Brain microvascular endothelial cell (primary cell): ENCODE measurements around the gene ISOC1.

ENCODE experiments used
- DNase-seq: peaks from one replicate; pipeline ENCODE4 v3.0.0-alpha.2; 2020
- H3K27ac ChIP-seq: fragments of 250-450 bp; sonication (Bioruptor Pico); 2 replicates; pipeline ENCODE4 v1.5.1; 2020; ENCODE audit warnings: mild to moderate bottlenecking, moderate library complexity
- H3K27me3 ChIP-seq: fragments of 250-450 bp; sonication (Bioruptor Pico); replicated peaks from 2 replicates; pipeline ENCODE4 v1.5.1; 2020; ENCODE audit warnings: mild to moderate bottlenecking
- H3K36me3 ChIP-seq: fragments of 250-450 bp; sonication (Bioruptor Pico); replicated peaks from 2 replicates; pipeline ENCODE4 v1.5.1; 2020; ENCODE audit warnings: mild to moderate bottlenecking
- H3K4me3 ChIP-seq: 2 replicates; pipeline ENCODE4 v1.5.1; 2011; ENCODE audit warnings: low read depth, mild to moderate bottlenecking, control low read depth, low read length, moderate library complexity
- in situ Hi-C: cut with HindIII; loops from 2 replicates; pipeline ENCODE4 v1.10.0; 2017; ENCODE audit warnings: low sequenced_read_pairs, low pct_ligation_motif_present
- TF ChIP-seq, protein P1 (sequence below): IDR thresholded peaks from 2 replicates; pipeline ENCODE4 v1.5.1; 2011; ENCODE audit warnings: low read depth, mild to moderate bottlenecking, moderate library complexity, low read length, control low read depth, inconsistent platforms; ENCODE audit errors: missing control alignments

Gene ISOC1

DNA sequence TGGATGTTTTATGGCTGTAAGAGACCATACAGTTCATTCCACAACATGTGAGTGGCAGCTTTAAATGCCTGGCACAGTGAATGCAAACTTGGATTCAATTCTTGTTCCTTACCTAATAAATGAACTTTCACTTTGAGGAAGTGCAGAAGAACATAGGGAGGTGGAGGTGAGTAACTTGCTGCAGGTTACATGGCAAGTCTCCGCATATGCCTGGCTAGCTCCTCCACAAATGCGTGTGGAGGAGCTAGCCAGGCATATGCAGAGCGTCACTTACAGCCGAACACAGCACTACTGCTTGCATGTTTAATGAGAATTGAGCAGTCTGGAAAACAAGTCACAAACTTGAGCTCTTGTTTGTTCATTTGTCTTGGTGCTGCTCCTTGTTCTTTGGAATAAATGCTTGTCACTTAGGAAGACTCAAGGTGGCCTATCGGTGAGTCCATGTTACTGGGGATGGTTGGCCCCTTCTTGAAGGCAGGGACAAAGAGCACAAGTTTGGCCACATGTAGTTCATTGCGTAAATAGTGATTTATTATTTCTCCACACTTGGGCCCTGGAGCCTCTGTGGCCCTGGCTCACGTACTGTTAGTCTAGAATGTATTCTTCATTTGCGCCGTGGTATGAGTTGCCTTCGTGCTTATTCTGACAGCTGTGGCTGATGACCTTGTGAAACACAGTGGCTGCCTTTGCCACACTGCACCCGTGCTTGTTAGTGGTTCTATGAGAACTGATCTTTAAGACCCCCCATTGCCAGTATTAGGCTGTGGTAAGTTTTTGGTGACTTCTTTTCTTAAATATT is 3.1 kb downstream of the ISOC1 start:
- Histone ChIP-seq H3K27ac (no peak overlapping the region), H3K27me3 (no peaks in the 10 kb centered on the region), H3K36me3 (no peaks in the 10 kb centered on the region), H3K4me3 (no peak overlapping the region)
- TF ChIP-seq, protein P1, sequence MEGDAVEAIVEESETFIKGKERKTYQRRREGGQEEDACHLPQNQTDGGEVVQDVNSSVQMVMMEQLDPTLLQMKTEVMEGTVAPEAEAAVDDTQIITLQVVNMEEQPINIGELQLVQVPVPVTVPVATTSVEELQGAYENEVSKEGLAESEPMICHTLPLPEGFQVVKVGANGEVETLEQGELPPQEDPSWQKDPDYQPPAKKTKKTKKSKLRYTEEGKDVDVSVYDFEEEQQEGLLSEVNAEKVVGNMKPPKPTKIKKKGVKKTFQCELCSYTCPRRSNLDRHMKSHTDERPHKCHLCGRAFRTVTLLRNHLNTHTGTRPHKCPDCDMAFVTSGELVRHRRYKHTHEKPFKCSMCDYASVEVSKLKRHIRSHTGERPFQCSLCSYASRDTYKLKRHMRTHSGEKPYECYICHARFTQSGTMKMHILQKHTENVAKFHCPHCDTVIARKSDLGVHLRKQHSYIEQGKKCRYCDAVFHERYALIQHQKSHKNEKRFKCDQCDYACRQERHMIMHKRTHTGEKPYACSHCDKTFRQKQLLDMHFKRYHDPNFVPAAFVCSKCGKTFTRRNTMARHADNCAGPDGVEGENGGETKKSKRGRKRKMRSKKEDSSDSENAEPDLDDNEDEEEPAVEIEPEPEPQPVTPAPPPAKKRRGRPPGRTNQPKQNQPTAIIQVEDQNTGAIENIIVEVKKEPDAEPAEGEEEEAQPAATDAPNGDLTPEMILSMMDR: no peak
- DNase-seq: no peak
- in situ Hi-C loops: no loop called here

DNA sequence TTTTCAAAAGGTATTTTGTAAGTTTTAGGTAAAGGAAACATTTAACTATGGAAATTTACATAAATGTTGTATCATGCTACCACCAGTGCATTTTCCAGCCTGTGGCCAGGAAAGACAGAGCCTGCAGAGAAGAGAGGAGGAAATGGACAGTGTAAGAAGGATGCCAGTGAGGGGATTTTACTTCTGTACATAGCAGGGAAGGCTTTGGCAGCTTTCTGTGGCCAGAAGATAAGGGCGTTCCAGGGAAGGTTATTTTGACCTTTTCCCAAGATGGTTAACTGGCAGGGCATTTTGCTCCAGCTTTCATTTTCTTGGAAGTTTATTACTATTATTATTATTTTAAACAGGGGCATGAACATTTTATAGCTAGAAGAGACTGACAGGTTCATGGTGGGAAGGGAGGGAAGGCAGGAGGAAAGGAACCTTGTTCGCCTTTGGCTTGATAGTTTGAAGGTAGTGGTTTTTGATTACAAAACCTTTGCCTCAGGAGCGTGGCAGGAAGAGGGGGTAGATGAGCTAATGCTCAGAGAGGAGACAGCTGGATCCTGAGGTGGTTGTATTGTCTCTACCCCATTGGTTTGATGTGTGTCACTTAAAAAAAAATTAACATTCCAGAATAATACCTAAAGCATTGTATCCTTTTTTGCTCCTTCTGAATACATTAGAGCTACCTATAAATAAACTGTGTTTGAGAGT is 4.1 kb downstream of the ISOC1 start:
- no peaks in the 10 kb centered on the region for H3K36me3 ChIP-seq
- no peak for DNase-seq
- in situ Hi-C loops: no loop called here
- TF ChIP-seq, protein P1: no peak
- H3K27ac ChIP-seq: no peak overlapping the region
- no peaks in the 10 kb centered on the region for H3K27me3 ChIP-seq
- no peak overlapping the region for H3K4me3 ChIP-seq

DNA sequence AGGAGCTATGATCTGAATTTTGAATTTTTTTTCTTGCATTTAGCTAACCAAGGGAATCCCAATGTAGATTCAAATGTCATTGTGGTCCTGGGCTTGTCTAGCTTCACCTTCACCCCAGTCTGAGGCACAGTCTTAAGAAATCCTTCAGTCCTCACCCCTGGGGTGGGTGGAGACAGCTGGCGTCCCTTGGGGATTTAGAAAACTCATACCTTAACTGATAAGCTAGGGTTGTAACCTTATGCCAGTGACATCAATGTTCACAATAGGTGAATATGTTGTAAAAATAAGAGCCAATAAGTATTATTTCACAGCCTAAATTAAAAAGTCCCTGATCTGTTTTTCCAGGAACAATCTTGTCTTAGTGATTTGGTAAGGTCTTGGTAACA is 4.6 kb downstream of the ISOC1 start:
- H3K27ac ChIP-seq: no peak overlapping the region
- in situ Hi-C loops: no loop called here
- TF ChIP-seq, protein P1: no peak

DNA sequence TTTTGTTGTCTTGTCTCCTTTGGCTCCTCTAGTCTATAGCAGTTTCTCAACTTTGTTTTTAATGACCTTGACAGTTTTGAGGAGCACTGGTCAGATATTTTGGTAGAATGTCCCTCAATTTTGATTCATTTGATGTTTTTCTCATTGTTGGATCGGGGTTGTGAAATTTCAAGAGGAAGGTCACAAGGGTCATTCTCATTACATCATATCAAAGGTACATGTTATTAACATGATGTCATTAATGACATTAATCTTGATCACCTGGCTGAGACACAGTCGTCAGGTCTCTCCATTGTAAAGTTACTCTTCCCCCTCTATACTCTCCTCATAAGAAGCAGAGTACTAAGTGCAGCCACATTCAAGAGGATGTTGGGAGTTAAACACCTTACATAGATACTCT is 7.2 kb downstream of the ISOC1 start:
- in situ Hi-C loops: no loop called here
- TF ChIP-seq, protein P1: no peak
- DNase-seq: no peak
- Histone ChIP-seq H3K36me3 (no peaks in the 10 kb centered on the region), H3K27me3 (no peaks in the 10 kb centered on the region), H3K4me3 (no peak overlapping the region), H3K27ac (no peak overlapping the region)

More for the DNA sequence above, 4.6 kb downstream of the ISOC1 start:
- H3K4me3 ChIP-seq: no peak overlapping the region
- no peaks in the 10 kb centered on the region for H3K36me3 ChIP-seq
- no peak for DNase-seq
- H3K27me3 ChIP-seq: no peaks in the 10 kb centered on the region

DNA sequence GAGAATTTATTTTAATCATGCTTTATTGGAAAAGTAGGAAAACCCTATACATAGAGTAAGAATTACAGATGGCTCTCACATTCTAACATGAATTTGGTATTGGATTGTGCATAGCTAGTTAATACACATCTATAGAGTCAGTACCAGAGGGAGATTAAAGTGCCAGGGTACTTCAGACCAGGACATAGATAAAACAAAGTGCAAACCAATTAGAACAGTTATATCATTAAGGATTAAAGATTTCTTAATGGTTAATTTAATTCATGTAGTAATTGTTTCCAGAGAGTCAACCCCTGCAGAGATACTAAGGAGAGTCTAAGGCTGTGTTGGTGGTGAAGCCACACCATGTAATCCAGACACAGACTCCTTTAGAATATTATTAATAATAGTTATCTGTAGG is 8.8 kb downstream of the ISOC1 start:
- DNase-seq: no peak
- Histone ChIP-seq H3K27me3 (no peaks in the 10 kb centered on the region), H3K4me3 (no peak overlapping the region), H3K36me3 (no peaks in the 10 kb centered on the region), H3K27ac (no peak overlapping the region)
- TF ChIP-seq, protein P1: no peak
- in situ Hi-C loops: no loop called here
